B cell (primary cell): ENCODE data around the gene PTBP3. TPM values are rescaled to one million over a fixed set of nuclear protein-coding genes. Genes with fewer than 3 reads are reported as not detected.

Experiments
- ATAC-seq: fragments of 200-7000 bp; cut with Tn5 transposase; one replicate; pipeline ENCODE4 v1.10.0; 2021; ENCODE audit warnings: low read depth, mild to moderate bottlenecking, moderate number of reproducible peaks, moderate library complexity
- CTCF ChIA-PET: fragments of 350-600 bp; sonication (Branson Sonifier 250); formaldehyde crosslinking; loops from one replicate; lab custom pipeline; 2021; ENCODE audit warnings: antibody characterized with exemption, inconsistent platforms; lab: Charles Lee
- POLR2A ChIA-PET: fragments of 350-600 bp; sonication (Branson Sonifier 250); formaldehyde crosslinking; loops from one replicate; lab custom pipeline; 2021; ENCODE audit warnings: antibody characterized with exemption; lab: Charles Lee
- DNase-seq: peaks from one replicate; pipeline ENCODE4 v3.0.0; 2013
- H2AFZ ChIP-seq: 2 replicates; pipeline ENCODE4 v1.6.1; 2012; ENCODE audit warnings: mild to moderate bottlenecking, low read depth, low read length; ENCODE audit not compliant: insufficient read depth, poor library complexity, severe bottlenecking
- H3K27ac ChIP-seq, 2 donors: 1 replicate in 1 of 2; 2 replicates in 1 of 2; pipeline ENCODE4 v1.5.1; 2012 to 2013; ENCODE audit warnings: low read length in 2 of 2, mild to moderate bottlenecking in 2 of 2, moderate library complexity in 1 of 2
- H3K27me3 ChIP-seq, 4 experiments: fragments of 200-600 bp in 1 of 4; sonication (generic) in 1 of 4; replicated peaks in 1 of 4; 1 replicate in 2 of 4; 2 replicates in 2 of 4; pipeline versions ENCODE4 v1.6.1 to v1.7.0; 2013 to 2016; ENCODE audit warnings: low read length in 3 of 4, mild to moderate bottlenecking in 2 of 4, mixed read lengths in 1 of 4, moderate library complexity in 1 of 4; ENCODE audit not compliant: insufficient read depth in 4 of 4, control insufficient read depth in 3 of 4; ENCODE audit errors: control extremely low read depth in 1 of 4
- H3K36me3 ChIP-seq, 2 experiments: replicated peaks in 1 of 2; 1 replicate in 1 of 2; 2 replicates in 1 of 2; pipeline versions ENCODE4 v1.6.1 to v1.7.1; 2013; ENCODE audit warnings: low read length in 1 of 2; ENCODE audit not compliant: insufficient read depth in 2 of 2, control insufficient read depth in 1 of 2; ENCODE audit errors: control extremely low read depth in 1 of 2, extremely low read depth in 1 of 2
- H3K4me1 ChIP-seq, 2 donors: fragments of 200-600 bp in 1 of 2; sonication (generic) in 1 of 2; 1 replicate in 1 of 2; 2 replicates in 1 of 2; pipeline versions ENCODE4 v1.5.1 to v1.6.1; 2013 to 2017; ENCODE audit warnings: low read length in 2 of 2; ENCODE audit not compliant: control insufficient read depth in 2 of 2, insufficient read depth in 2 of 2
- H3K4me2 ChIP-seq: replicated peaks from 2 replicates; pipeline ENCODE3; 2012; ENCODE audit warnings: mild to moderate bottlenecking, low read depth, low read length; ENCODE audit not compliant: poor library complexity, severe bottlenecking
- H3K4me3 ChIP-seq, 5 experiments: fragments of 200-600 bp in 1 of 5; sonication (generic) in 1 of 5; 1 replicate in 3 of 5; 2 replicates in 2 of 5; pipeline versions ENCODE4 v1.5.1 to v1.7.0; 2011 to 2016; ENCODE audit warnings: low read length in 4 of 5, mild to moderate bottlenecking in 4 of 5, low read depth in 2 of 5, control low read depth in 1 of 5, moderate library complexity in 1 of 5; ENCODE audit not compliant: insufficient read depth in 1 of 5; ENCODE audit errors: control extremely low read depth in 1 of 5, extremely low read depth in 1 of 5
- H3K79me2 ChIP-seq: fragments of 200-600 bp; sonication (generic); one replicate; pipeline ENCODE4 v1.6.0; 2016; ENCODE audit warnings: low read length; ENCODE audit not compliant: control insufficient read depth, insufficient read depth
- H3K9ac ChIP-seq: fragments of 200-600 bp; sonication (generic); 2 replicates; pipeline ENCODE4 v1.6.1; 2017; ENCODE audit warnings: mild to moderate bottlenecking, low read length, moderate library complexity
- H3K9me3 ChIP-seq, 3 donors: one replicate each; pipeline versions ENCODE4 v1.6.1 to v1.7.1; 2013; ENCODE audit warnings: low read length in 2 of 3; ENCODE audit not compliant: control insufficient read depth in 2 of 3, insufficient read depth in 1 of 3; ENCODE audit errors: control extremely low read depth in 1 of 3
- H4K20me1 ChIP-seq: 2 replicates; pipeline ENCODE4 v1.6.0; 2012; ENCODE audit warnings: mild to moderate bottlenecking, low read length; ENCODE audit not compliant: insufficient read depth, control insufficient read depth, poor library complexity, severe bottlenecking
- H3K27ac Mint-ChIP-seq: one replicate; pipeline ENCODE4 v1.8.0; 2021; ENCODE audit warnings: mixed read lengths
- H3K27me3 Mint-ChIP-seq: one replicate; pipeline ENCODE4 v1.8.0; 2021; ENCODE audit warnings: mixed read lengths
- H3K4me1 Mint-ChIP-seq: one replicate; pipeline ENCODE4 v1.8.0; 2021; ENCODE audit warnings: mixed read lengths
- H3K4me3 Mint-ChIP-seq: one replicate; pipeline ENCODE4 v1.8.0; 2021; ENCODE audit warnings: mixed read lengths
- H3K9me3 Mint-ChIP-seq: one replicate; pipeline ENCODE4 v1.8.0; 2022; ENCODE audit warnings: mixed read lengths; ENCODE audit not compliant: insufficient read depth
- EZH2 ChIP-seq: IDR thresholded peaks from 2 replicates; pipeline ENCODE4 v1.6.1; 2012; ENCODE audit warnings: borderline replicate concordance, low read depth, mild to moderate bottlenecking, moderate library complexity, low read length; ENCODE audit not compliant: insufficient read depth, poor library complexity, severe bottlenecking
- WGBS: methylation state at CpG from one replicate; pipeline ENCODE4 v1.1.5; 2013; ENCODE audit warnings: missing lambda C conversion rate; ENCODE audit not compliant: insufficient coverage; 5-methylcytosine and 5-hydroxymethylcytosine counted together
- intact Hi-C: fragments of 100-400 bp; cut with micrococcal nuclease; formaldehyde crosslinking; loops from one replicate; pipeline ENCODE4 v1.10.0; 2022
- polyA plus RNA-seq: library from polyadenylated mRNA; depleted of rRNA; stranded (reverse); fragments of >200 nt; gene quantifications from 2 replicates; pipeline ENCODE4 v1.2.3, GENCODE V29; 2012
- total RNA-seq, 2 donors: library from RNA; stranded (reverse); fragments of 120-200 nt in 1 of 2; gene quantifications; 1 replicate in 1 of 2; 2 replicates in 1 of 2; pipeline versions ENCODE4 v1.2.3 to v1.2.4, GENCODE V29; 2013 to 2022
- TF ChIP-seq, protein P1 (sequence below): fragments of 200-600 bp; IDR thresholded peaks from one replicate; pipeline ENCODE4 v1.8.0; 2022; ENCODE audit warnings: antibody characterized with exemption, mild to moderate bottlenecking

PTBP3 gene
- total and polyA plus RNA-seq, 2 donors (not counting 1 experiment from before 2014, with no cell fraction given), result 22.8 to 133 TPM

DNA sequence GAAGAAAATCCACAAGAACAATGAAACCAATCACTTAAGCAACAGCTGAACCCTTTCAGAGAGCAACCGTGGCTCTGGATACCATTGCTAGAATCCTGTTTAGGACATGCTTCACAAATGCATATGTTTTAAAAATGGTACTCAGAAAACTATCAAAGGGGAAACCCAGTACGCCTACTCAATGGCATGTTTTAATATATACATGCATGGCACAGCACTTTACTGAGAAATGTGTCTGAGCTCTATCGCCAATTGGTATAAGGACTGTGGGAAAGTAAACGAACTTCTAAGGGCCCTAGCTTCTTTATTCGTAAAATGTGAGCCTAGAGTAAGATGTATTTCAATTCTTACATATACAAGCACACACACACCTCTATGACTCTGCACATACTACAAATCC, 72.3 kb downstream of the PTBP3 start:
- H3K9me3 Mint-ChIP-seq, result no peaks in the 10 kb centered on the region
- H3K4me3 Mint-ChIP-seq, result no peak overlapping the region
- H3K4me1 ChIP-seq, result no peaks in the 10 kb centered on the region
- no CpG with 5 or more reads among the region's 5 CpGs for WGBS
- H3K9ac ChIP-seq, result no peak overlapping the region
- ChIA-PET POLR2A (no interaction called here), CTCF (no interaction called here)
- peaks cover 15% of the 10 kb centered on the region for H3K4me1 Mint-ChIP-seq
- peaks cover 23% of the 10 kb centered on the region for H4K20me1 ChIP-seq
- intact Hi-C loops, result no loop called here
- no peaks in the 10 kb centered on the region for H3K27me3 Mint-ChIP-seq
- DNase-seq (no peak), ATAC-seq (no peak)
- H3K36me3 ChIP-seq, result peaks cover 10 to 36% of the 10 kb centered on the region in 2 experiments
- H3K27ac ChIP-seq, result no peak overlapping the region
- no peak overlapping the region for H3K4me2 ChIP-seq
- no peak overlapping the region for H3K4me3 ChIP-seq
- TF ChIP-seq EZH2, result no peak
- TF ChIP-seq, protein P1, sequence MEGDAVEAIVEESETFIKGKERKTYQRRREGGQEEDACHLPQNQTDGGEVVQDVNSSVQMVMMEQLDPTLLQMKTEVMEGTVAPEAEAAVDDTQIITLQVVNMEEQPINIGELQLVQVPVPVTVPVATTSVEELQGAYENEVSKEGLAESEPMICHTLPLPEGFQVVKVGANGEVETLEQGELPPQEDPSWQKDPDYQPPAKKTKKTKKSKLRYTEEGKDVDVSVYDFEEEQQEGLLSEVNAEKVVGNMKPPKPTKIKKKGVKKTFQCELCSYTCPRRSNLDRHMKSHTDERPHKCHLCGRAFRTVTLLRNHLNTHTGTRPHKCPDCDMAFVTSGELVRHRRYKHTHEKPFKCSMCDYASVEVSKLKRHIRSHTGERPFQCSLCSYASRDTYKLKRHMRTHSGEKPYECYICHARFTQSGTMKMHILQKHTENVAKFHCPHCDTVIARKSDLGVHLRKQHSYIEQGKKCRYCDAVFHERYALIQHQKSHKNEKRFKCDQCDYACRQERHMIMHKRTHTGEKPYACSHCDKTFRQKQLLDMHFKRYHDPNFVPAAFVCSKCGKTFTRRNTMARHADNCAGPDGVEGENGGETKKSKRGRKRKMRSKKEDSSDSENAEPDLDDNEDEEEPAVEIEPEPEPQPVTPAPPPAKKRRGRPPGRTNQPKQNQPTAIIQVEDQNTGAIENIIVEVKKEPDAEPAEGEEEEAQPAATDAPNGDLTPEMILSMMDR, result no peak
- no peak overlapping the region for H2AFZ ChIP-seq
- no peaks in the 10 kb centered on the region for H3K27me3 ChIP-seq
- peaks cover 11% of the 10 kb centered on the region for H3K79me2 ChIP-seq
- no peak overlapping the region for H3K27ac Mint-ChIP-seq
- no peaks in the 10 kb centered on the region for H3K9me3 ChIP-seq

DNA sequence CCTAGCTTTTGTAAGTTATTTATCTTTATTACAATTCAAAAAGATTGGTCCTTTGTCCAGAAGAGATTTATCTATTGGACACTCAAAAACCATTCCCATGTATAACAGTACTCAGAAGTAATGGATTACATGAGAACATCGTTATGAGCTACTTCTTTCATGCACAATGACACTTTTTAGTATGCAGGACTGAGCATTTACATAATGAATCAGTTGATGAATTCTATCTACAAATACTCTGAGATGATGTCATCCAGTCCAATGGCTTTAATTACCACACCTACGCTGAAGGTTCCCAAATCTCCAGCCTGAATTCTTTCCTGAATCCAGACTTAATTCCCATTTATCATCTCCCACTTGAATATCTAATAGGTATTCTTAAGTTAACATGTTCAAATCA, 75.3 kb downstream of the PTBP3 start:
- Histone ChIP-seq H2AFZ (no peak overlapping the region), H3K4me3 (no peak overlapping the region), H3K9ac (no peak overlapping the region), H3K9me3 (no peaks in the 10 kb centered on the region), H3K27ac (no peak overlapping the region), H3K36me3 (peaks cover 12 to 28% of the 10 kb centered on the region in 2 experiments), H3K4me2 (no peak overlapping the region), H3K4me1 (no peaks in the 10 kb centered on the region), H3K79me2 (peaks cover 16% of the 10 kb centered on the region), H4K20me1 (peaks cover 31% of the 10 kb centered on the region), H3K27me3 (no peaks in the 10 kb centered on the region)
- TF ChIP-seq EZH2, result no peak
- TF ChIP-seq, protein P1, result no peak
- ChIA-PET CTCF (interaction anchor here (0.7 kb wide), 1 partner anchor 62 kb away, joined by 3 read pairs; no protein-coding TSS in a partner anchor), POLR2A (no interaction called here)
- Mint-ChIP-seq H3K4me3 (no peak overlapping the region), H3K27ac (no peak overlapping the region), H3K4me1 (peaks cover 10% of the 10 kb centered on the region), H3K9me3 (no peaks in the 10 kb centered on the region), H3K27me3 (no peaks in the 10 kb centered on the region)
- DNase-seq, result no peak
- ATAC-seq, result no peak
- intact Hi-C loops, result no loop called here
- no CpG with 5 or more reads among the region's 2 CpGs for WGBS
